DND-41 (cell line): ENCODE results near the gene P4HA1.

Experiments used
- EZH2 ChIP-seq: IDR thresholded peaks from 3 replicates; pipeline ENCODE4 v1.6.1; 2012; ENCODE audit warnings: borderline replicate concordance, low read depth, mild to moderate bottlenecking, moderate library complexity, low read length, inconsistent platforms; ENCODE audit not compliant: severe bottlenecking
- TF ChIP-seq, protein P1 (sequence below): IDR thresholded peaks from 2 replicates; pipeline ENCODE4 v1.5.1; 2012; ENCODE audit warnings: borderline replicate concordance, low read length, moderate library complexity, mild to moderate bottlenecking; ENCODE audit not compliant: poor library complexity, severe bottlenecking; ENCODE audit errors: extremely low read depth

DNA sequence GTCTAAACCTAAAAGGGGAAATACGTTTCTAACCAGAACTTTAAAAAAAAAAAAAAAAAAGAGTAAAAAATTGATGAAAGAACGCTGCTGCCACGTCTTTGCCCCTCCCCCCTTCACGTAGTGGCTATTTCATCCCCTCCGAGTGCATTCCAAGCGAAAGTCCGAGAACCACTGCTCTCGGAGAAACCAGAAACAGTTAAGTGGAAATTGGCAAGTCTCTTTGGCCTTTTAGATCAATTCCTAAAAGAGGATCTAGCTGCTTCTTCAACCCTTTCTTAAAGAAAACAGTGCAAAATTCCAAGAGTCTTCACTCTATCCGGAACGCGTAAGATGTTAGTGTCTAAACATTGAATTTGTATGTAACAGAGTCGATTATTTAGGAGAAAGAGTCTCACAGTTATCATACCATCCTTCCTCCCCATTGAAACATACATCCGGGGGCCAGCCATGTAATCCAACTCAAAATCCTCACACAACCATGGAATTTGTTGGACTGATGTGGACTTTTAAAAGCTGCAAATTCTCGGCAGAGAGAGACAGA is 1.1 kb downstream of the P4HA1 start:
- TF ChIP-seq, protein P1, sequence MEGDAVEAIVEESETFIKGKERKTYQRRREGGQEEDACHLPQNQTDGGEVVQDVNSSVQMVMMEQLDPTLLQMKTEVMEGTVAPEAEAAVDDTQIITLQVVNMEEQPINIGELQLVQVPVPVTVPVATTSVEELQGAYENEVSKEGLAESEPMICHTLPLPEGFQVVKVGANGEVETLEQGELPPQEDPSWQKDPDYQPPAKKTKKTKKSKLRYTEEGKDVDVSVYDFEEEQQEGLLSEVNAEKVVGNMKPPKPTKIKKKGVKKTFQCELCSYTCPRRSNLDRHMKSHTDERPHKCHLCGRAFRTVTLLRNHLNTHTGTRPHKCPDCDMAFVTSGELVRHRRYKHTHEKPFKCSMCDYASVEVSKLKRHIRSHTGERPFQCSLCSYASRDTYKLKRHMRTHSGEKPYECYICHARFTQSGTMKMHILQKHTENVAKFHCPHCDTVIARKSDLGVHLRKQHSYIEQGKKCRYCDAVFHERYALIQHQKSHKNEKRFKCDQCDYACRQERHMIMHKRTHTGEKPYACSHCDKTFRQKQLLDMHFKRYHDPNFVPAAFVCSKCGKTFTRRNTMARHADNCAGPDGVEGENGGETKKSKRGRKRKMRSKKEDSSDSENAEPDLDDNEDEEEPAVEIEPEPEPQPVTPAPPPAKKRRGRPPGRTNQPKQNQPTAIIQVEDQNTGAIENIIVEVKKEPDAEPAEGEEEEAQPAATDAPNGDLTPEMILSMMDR, result no peak
- no peak for TF ChIP-seq EZH2
